Esophagus squamous epithelium (tissue), 4 donors: Measurements from ENCODE around the gene MICAL2.

Source experiments
- POLR2A ChIP-seq, 4 donors: fragments of 450-650 bp; IDR thresholded peaks; one replicate each; pipeline ENCODE4 v1.6.1; 2017; ENCODE audit warnings: antibody characterized with exemption in 4 of 4, mild to moderate bottlenecking in 4 of 4, moderate library complexity in 3 of 4
- TF ChIP-seq, protein P1 (sequence below), 6 experiments: fragments of 450-650 bp in 4 of 6; fragments of 200-600 bp in 2 of 6; sonication (generic) in 2 of 6; IDR thresholded peaks; one replicate each; pipeline ENCODE4 v1.5.1; 2016 to 2019; ENCODE audit warnings: antibody characterized with exemption in 6 of 6, mild to moderate bottlenecking in 4 of 6, moderate library complexity in 4 of 6

- TF ChIP-seq, protein P1, sequence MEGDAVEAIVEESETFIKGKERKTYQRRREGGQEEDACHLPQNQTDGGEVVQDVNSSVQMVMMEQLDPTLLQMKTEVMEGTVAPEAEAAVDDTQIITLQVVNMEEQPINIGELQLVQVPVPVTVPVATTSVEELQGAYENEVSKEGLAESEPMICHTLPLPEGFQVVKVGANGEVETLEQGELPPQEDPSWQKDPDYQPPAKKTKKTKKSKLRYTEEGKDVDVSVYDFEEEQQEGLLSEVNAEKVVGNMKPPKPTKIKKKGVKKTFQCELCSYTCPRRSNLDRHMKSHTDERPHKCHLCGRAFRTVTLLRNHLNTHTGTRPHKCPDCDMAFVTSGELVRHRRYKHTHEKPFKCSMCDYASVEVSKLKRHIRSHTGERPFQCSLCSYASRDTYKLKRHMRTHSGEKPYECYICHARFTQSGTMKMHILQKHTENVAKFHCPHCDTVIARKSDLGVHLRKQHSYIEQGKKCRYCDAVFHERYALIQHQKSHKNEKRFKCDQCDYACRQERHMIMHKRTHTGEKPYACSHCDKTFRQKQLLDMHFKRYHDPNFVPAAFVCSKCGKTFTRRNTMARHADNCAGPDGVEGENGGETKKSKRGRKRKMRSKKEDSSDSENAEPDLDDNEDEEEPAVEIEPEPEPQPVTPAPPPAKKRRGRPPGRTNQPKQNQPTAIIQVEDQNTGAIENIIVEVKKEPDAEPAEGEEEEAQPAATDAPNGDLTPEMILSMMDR (IDR thresholded peaks at IDR 0.05), result no peak
- TF ChIP-seq POLR2A (IDR thresholded peaks at IDR 0.05), result no peak
Measured at GRCh38 chr11:12100429-12100828, 10.0 kb upstream of the MICAL2 start.
